GM15510 (cell line): ENCODE results near the gene IL12RB2.

Experiments
- POLR2A ChIP-seq: IDR thresholded peaks from 3 replicates; pipeline ENCODE4 v1.6.1; 2011; ENCODE audit warnings: borderline replicate concordance; ENCODE audit not compliant: insufficient read length; ENCODE audit errors: extremely low read depth

The IL12RB2 gene

DNA sequence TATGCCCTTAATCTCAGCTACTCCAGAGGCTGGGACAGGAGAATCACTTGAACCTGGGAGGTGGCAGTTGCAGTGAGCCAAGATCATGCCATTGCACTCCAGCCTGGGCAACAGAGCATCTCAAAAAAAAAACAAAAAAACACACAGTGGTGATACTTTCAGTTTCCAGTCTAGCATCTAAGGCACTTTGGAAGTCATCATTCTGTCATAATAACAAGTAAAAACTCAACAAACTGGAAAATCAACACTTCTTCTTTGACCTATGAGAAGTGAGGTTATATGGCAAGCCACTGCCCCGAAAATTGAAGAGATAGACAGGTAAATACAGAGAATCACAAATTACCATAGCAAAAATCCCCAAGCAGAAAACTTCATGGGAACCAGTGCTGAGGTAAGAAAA is 51.9 kb downstream of the IL12RB2 start:
- TF ChIP-seq POLR2A: no peak

DNA sequence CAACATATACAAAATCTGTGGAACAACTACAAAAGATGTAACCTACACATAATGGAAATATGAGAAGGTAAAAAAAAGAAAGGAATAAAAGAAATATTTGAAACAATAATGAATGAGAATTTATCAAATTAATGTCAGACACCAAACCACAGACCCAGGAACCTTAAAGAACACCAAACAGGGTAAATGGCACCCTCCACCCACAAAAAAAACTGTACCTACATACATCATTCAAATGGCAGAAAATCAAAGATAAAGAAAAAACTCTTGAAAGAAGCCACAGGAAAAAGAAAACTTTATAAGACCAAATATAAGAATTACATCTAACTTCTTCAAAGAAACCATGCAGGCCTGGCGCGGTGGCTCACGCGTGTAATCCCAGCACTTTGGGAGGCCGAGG is 54.0 kb downstream of the IL12RB2 start:
- no peak for TF ChIP-seq POLR2A

DNA sequence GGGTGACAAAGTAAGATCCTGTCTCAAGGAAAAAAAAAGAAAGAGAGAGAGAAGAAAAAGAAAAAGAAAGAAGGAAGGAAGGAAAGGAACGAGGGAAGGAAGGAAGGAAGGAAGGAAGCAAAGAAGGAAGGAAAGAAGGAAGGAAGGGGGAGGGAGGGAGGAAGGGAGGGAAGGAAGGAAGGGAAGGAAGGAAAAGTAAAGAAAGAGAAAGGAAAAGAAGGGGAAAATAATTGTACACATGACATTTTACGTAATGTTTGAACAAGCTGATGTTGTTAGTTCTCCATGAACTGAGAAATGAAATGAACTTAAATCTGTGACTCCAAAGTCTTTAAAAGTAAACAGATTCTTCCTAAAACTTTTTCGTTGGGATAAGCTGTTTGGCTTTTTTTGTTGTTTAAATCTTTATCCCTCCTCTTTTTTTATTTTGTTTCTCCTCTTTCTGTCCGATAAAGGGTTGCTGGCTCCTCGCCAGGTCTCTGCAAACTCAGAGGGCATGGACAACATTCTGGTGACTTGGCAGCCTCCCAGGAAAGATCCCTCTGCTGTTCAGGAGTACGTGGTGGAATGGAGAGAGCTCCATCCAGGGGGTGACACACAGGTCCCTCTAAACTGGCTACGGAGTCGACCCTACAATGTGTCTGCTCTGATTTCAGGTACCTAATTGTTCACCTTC is 59.8 kb downstream of the IL12RB2 start:
- no peak for TF ChIP-seq POLR2A

DNA sequence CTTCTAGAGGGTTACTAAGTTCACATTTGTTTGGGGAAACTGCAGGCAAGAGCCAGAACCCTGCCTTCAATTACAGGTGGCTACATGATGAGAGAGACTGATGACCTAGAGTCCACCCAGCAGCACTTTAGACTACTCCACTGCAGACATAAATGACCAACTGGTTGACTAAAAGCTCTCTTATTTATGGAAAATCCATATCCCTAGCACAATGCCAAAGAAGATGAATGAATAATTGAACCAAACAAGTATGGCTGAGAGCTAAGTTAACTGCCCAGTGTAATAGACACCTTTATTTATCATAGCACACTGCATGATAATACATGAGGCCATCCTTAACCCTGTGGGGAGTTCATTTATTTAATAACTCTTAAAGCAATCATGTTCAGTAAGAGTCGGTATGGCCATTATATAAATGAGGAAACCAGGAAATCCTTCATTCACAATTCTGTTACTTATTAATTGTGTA is 60.4 kb downstream of the IL12RB2 start:
- TF ChIP-seq POLR2A: no peak

DNA sequence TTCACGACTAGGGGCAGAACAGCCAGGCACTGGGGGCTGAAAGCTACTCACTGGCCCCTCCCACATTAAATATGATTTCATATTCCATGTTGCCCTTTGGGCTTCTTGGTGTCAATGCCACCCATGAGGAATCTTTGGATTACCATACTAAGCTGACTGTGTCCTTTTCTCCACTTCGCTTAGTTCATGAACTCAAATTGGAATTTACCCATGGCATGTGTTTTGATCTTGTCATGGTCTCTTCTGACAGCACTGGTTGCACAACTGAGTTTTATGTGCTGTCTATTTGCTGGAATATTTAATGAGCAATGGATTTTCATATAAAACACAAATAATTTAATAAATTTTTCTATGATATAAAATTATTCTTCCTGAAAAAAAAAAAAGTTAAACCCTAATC is 63.4 kb downstream of the IL12RB2 start:
- TF ChIP-seq POLR2A: no peak

DNA sequence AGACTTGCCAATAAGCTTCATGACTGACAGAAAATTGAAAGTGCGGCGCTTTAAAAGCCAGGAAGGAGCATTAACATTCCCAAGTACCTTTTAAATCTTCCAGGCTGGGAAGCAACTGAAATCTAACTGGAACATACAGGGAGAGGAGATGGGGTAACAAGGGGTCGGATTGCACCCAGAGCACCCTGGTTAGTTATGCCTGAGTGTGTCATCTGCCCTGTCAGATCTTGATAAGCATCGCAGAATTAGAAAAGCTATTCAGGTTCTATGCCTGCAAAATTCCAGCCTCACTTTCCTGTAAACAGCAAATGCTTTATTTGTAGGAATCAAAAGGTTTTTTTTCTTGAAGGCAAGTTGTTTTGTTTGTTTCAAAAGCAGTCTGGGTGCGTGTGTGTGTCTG is 64.0 kb downstream of the IL12RB2 start:
- no peak for TF ChIP-seq POLR2A

DNA sequence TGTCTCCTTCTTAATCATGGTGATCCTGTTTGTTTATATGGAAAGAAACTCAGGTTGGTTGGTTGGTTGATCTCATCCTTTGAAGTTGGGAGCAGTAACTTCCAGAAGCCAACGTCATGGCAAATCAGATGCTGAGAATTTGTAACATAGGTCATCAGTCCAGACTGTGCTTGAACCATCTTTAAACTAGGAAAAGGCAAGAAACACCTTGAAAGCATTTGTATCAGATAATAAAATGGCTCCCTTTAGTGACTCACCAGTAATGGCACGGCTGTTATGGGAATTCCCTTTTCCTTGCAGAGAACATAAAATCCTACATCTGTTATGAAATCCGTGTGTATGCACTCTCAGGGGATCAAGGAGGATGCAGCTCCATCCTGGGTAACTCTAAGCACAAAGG is 64.5 kb downstream of the IL12RB2 start:
- TF ChIP-seq POLR2A: no peak

DNA sequence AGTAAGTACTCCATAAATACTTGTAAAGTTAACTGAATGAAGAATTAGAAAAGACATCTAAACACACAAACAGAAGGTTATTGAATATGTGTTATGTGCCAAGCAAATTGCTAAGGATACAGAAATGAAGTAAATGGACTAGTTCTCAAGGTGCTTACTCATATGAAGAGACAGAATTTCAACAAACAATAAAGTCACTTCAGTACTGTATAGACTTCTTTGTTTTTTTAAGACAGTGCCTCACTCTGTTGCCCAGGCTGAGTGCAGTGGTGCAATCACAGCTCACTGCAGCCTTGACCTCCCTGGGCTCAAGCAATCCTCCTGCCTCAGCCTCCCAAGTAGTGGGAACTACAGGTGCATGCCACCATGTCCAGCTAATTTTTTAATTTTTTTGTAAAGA is 65.2 kb downstream of the IL12RB2 start:
- no peak for TF ChIP-seq POLR2A

DNA sequence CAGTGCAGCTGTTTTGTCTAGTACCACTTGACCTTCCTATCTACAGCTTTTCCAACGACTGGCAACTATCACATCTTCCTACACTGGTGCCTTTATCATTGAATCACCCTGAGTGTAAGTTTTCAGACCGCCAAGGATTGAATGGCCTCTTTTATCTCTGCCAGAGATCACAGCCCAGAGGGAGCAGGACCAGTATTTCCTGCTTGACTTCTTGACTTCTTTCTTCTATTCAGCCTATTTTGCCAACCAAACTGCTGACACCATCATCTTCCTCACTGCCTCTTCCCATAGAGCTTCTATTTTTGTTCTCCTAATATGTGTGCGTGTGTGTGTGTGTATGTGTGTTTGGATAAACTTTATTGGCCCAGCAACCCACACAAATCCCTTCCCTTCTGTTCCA is 68.7 kb downstream of the IL12RB2 start:
- TF ChIP-seq POLR2A: no peak

DNA sequence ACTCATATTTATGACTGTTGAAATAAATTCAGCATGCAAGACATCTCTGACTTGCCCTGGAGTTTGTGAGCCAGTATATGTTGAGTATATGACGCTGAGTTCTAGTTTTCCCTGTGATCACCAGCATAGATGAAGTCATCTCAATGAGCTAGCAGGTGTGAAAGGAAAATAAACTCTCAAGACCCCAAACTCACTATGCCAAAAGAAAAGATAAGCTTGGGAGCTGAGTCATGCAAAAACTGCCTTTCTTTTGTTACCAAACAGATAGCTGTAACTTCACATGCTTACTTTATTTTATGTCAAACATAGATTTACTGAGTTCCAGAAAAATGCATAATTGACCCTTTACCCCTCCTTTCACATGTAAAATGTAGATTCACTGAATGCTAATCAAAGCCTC is 69.6 kb downstream of the IL12RB2 start:
- TF ChIP-seq POLR2A: no peak

DNA sequence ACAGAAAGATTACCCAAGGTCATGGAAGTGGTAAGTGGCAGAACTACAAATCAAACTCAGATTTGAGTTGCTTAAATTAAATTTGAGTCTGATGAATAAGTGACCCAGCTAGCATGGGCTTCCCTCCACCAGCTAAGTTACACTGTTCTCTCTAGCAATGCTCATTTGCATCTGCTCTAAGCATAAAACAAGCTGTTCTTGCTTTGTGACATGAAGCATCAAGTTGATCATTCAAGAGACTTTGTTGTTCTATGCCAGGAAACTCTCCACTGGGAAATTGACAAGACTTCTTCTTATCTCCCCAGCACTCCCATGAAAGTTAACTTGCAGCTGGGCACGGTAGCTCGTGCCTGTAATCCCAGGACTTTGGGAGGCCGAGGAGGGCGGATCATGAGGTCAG is 73.5 kb downstream of the IL12RB2 start:
- no peak for TF ChIP-seq POLR2A

DNA sequence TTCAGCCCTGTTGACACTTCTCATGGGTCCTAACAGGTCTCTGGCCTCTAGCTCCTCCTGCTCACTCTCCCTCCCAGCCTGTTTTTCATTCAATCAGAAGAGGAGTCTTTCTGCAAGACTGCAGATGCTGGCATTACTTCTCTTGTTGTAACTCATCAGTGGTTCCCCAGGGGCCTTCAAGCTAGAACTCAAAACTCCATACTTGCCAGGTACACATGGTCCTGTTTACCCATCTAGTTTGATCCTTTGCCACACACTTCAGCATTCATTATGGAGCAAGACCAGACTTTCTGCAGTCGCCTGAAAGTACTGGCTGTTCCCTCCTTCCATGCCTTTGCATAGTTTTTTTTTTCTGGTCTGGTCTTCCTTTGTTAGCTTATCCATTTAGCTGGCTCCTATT is 74.6 kb downstream of the IL12RB2 start:
- TF ChIP-seq POLR2A: no peak

DNA sequence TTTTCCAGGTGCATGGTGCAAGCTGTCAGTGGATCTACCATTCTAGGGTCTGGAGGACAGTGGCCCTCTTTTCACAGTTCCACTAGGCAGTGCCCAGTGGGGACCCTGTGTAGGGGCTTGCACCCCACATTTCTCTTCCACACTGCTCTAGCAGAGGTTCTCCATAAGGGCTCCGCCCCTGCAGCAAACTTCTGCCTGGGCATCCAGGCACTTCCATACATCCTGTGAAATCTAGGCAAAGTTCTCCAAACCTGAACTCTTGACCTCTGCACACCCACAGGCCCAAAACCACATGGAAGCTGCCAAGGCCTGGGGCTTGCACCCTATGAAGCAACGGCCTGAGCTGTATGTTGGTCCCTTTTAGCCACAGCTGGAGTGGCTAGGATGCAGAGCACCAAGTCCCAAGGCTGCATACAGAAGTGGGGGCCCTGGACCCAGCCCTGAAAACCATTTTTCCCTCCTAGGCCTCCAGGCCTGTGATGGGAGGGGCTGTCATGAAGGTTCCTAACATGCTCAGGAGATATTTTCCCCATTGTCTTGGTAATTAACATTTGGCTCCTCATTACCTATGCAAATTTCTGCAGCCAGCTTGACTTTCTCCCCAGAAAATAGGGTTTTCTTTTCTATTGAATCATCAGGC is 76.4 kb downstream of the IL12RB2 start:
- TF ChIP-seq POLR2A: no peak

DNA sequence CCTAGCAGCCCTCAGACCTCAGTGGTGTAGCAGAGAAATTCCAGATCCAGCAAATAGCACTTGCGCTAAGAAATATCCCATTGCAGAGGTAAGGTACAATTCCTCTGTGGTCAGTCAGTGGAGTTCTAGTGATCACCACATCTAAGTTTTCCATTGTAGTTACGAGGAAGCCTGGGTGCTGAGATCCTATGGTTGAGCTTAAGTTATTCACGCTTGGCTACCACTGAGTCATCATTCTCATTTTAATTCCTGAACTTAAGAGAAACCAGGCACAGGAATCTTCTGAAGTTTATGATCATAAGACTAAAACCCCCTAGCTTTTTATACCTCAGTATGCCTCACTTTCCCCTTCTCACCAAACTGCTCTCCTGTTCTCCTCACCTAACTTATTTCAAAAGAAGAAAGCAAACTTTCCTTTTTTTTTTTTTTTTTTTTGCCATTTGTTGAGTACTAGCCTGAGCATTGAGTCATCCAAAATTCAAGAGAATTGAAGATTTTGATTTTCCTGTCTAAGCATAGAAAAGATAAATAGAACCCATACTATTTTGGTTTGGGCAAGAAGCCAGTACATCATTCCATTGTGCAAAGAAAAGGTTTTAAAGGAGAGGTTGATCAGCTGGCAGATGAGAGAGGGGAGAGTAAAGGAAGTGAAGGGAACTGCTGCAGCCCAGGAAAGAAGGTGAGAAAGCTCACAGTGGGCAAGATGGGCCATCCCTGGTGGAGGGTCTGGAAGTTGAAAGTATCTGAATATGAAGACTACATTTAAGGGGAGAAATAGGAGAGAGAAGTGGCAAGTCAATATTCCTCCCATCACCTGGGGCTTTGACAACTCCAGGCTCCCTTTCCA is 82.6 kb downstream of the IL12RB2 start:
- TF ChIP-seq POLR2A: no peak

DNA sequence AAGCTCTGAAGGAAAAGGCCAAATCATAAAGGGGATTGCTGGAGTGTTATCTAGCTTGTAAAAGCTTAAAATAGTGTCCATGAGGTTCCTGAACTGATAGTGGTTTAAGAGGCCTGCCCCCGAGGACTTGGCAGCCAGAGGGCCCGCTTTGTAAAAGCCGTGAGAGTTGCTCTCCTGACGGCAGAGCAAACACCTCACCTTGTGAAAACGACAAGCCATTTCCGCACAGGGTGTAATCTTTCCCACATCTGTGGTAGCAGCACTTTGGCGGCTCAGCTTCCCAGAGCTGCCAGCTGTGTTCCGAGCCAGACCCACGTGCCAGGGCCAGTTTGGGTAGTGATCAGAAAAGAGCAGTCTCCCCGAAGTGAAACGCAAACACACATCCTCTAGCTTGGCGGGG is 85.6 kb downstream of the IL12RB2 start:
- no peak for TF ChIP-seq POLR2A

DNA sequence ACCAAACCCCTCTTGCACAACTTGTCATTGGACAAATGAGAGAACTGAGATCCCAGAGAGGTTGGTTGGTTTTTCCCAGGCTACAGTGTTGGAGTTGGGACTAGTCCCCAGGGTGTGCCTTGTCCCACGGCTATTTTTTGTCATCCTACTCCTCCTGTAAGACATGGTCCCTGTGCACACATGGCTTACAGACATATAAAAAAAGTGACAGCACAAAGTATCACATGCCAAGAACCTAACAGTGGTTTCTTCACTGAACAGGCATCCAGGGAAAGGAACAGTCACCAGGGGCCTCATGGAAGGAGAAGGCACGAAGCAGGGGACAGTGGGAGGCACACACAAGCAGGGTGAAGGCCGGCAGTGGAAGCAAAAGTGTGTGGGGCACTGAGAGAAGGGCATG is 86.1 kb downstream of the IL12RB2 start:
- no peak for TF ChIP-seq POLR2A

DNA sequence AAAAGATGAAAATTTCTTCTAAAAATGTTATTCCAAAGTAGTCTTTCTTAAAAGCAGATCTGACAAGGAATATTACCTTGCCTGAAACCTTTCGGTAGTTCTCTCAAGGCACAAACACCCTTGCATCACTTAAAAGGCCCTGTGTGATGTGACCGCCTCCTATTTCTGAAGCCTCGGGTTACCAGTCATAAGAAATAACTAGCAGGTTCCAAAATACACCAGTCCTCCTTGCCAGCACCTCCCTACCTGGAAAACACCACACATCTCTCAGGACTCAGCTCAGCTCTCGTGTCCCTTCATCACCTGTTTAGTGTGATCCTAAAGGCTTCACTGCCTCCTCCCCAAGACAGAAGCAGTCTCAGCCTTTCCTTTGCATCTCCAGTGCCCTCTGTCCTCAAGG is 86.9 kb downstream of the IL12RB2 start:
- TF ChIP-seq POLR2A: no peak
